Occipital lobe (tissue), 2 donors: Measurements from ENCODE around the gene NDUFAF2. TPM values are rescaled to one million over a fixed set of nuclear protein-coding genes. Genes with fewer than 3 reads are reported as not detected.
A peak's percentile ranks its signal among the peaks of the same experiment; 100 is the strongest.

Experiments
- DNase-seq: peaks from one replicate; lab custom pipeline; 2025; lab: John Stamatoyannopoulos, UW
- total RNA-seq: library from RNA; depleted of rRNA; stranded (reverse); fragments of >200 nt; gene quantifications from one replicate; pipeline ENCODE4 v1.2.3, GENCODE V29; 2014

Gene NDUFAF2
- total RNA-seq, 1 donor from 2014 or later: 24.0 TPM

DNA sequence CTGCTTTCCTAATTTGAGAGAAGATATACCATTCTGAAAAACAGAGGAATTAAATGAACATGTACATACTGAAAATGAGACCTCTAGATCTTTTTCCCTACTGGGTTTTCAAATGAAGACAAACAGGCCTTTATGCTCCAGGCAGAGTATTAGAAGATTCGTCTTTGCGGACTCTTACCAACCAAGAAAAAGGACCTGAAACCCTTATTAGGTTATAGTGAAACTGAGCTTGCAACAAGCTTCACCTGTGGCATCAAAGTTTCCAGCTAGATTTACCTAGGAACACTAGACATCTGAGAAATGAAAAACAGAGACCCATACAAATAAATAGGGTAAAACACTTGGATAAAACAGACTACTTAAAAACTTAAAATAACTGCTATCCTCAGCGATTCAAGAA lies 171.0 kb downstream of the NDUFAF2 start:
- DNase-seq: no peak

DNA sequence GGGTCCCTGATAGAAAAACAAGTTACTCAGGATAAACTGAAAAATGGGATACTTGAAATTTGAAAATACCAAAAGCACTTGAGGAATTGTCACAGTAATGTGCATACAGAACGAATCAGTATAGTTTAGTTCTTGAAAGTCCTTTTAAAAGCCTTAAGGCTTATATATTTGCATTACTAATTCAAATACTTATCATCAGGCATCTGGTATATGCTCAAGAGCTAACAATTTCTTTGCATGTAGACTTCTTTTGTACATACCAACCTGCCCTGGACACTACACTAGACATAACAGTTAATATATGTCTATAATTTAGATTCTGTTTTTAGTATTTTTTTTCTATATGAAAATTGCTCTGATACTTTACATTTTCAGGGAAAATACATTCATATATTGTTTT lies 174.1 kb downstream of the NDUFAF2 start:
- DNase-seq: no peak

DNA sequence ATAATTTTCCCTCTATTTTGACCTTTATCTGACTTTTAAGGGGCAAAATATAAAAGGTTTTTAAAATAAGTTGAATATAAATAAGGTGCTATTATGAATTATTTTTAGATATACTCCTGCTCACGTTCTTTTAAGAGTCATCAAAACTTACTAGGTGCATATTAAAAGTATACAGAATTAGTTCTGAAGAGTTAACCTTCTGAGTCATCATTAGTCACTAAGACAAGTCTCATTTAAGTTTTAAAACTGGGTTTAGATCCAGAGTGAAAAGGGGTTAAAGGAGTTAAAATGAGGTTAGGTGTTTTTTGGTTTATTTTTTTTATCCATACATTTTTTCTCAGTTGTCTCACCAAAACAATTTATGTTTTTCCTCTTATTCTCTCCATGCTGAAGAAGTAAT lies 175.5 kb downstream of the NDUFAF2 start:
- DNase-seq: no peak

DNA sequence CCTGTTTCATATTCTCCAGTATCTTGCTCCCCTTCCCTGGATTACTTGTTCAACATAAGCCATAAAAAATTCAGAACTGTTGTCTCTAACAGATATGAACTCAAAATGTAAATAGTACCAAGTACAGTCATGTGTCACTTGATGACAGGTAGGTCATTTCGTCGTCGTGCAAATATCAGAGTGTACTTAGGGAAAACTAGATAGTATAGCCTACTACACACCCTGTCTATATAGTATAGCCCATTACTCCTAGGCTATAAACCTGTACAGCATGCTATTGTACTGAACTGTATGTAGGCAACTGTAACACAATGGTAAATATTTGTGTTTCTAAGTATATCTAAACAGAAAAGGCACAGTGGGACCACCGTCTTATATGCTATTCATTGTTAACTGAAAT lies 178.1 kb downstream of the NDUFAF2 start:
- DNase-seq: no peak

DNA sequence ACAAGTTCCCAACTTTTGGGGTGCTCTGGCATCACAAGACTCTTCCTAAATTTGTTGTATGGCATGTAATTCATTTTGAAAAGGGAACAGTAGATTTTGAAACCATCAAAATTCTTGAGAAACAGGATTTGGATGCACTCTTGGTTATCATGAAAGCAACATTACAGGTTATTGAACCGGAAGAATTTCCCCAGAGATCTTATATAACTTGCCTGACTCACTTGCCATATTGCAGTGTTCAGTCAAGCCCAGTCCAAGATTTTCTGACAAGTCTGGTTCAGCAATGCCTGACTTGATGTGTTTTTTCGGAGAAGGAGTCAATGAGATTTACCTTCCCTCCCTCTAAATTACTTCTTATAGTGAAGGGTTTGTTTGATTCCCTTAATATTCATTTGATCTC lies 185.3 kb downstream of the NDUFAF2 start:
- DNase-seq: no peak

DNA sequence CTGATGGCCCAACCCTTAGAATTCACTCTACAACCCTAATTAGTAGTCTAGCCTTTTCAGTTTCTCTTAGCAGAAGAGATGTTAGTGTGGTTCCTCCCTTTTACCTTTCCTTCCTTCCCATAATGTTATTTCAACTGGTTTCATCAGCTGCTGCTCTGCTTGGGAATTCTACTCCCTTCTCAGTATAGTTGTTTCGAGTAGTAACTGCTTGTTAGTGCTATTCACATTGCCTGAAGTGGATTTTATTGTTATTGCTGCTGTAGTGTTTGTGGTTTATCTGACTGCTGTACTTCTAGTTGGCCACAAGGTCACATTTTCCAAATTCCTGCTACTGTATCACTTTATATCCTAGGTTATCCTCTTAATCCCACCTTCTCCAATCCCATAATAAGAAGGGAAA lies 187.6 kb downstream of the NDUFAF2 start:
- no peak for DNase-seq

DNA sequence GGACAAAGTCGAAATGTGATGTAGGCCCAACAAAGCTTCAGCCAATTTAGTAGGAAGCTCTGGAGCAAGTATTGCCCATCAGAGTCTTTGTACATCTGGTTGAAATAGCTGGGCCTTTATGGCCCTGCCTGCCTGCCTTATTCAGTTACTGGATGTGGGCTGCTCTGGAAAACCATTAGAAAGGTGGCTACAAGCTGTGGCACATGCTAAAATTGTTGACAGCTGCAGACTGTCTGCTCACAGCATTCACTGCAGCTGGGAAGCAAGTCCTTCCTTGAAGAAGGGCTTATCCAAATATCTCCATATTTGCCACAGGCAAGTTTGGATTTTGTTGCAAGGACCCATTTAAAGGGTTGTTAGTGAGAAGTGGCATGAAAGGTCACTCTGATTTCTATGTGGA lies 192.8 kb downstream of the NDUFAF2 start:
- DNase-seq: no peak

DNA sequence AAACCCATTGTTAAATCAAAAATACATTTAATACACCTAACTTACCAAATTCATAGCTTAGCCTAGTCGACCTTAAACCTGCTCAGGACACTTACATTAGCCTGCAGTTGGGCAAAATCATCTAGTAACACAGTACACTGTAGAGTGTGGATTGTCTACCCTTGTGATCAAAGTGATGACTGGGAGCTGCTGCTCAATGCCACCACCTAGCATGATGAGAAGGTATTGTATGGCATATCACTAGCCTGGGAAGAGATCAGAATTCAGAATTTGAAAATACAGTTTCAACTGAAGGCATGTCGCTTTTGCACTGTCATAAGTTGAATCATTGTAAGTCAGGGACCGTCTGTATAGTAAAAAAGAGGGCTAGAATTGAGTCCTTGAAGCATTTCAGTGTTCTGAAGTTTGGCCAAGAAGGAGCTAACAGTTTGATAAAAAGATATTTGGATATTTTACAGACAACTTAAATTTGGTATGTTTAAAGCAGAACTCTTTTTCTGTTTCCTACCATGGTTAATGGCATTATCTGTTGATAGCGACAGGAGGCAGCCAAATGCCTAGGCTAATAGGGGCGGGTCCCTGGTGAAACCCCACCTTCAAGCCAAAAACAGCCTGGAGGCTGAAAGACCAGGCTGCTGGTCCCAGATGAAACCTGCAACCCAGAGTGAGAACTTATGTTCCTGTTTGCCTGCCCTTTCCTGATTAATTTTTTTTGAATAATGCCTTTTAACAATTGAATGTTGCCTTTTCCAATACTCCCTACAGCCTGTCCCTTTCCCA lies 194.3 kb downstream of the NDUFAF2 start:
- DNase-seq: no peak

DNA sequence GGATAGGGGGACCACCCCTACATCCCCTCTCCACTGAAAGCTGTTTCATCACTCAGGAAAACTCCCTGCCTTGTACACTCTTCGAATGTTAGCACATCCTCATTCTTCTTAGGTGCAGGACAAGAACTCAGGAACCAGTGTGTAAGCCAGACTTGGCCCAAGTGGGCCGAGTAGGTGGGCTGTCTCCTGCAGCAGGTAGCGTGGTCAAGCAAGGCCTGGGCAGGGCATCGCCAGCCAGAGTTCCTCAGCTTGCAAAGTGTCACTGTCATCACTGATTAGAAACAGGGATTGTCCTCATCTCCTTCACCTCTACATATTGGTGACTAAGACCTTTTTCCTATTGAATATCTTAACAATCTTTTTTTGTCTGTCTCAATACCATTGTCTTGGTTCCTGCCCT lies 194.9 kb downstream of the NDUFAF2 start:
- DNase-seq: no peak

DNA sequence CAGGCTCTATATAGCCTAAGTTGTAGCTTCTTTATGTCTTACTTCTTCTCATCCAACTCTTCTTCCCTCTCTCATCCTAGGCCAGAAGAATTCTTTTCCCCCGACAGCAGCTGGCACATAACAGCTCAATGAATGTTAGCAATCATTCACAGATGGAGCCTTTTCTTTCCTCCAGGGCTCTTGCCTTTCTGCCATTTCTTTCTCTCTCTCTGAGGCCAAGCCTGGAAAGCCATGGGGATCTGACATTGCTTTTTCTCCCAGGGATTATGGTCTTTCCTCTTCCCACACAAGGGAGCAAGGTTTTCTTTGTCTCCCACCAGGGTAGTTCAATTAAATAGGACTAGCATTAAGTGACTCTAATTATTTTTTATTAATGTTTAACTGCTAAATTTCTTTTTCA lies 196.8 kb downstream of the NDUFAF2 start:
- no peak for DNase-seq

DNA sequence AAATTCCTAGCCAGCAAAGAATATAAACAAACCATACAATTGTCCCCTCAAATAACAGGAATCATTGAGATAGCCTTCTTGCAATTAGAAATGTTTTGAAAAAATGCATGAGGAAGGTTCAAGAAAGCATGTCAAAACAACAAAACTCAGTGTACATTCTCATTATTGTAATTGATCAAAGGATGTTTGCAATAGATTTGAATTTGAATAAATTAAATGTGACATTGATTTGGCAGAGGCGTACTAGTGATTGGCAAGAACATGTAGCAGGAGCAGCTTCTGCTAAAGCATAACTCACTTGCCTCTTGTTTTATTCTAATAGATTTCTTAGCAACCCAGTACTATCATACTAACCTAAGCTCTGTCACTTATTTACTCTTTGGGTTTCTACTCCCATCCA lies 197.4 kb downstream of the NDUFAF2 start:
- DNase-seq: no peak

DNA sequence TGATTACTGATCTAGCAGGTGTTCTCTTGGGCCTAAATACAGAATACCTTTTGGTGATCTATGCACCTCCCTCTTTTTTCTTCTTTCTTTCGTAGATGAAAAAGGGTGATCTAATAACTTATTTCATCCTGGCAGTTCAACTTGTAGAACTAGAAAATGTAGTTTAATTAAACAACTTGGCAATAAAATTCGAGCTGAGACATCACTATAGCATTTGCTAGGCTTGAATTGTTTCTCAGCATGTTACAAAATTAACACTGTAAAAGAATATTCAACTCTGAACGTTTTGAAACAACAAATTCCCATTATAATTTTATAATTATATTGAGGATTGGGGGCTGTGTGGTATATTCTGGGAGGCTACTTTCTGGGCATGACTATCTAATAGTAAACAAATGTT lies 197.8 kb downstream of the NDUFAF2 start:
- no peak for DNase-seq

DNA sequence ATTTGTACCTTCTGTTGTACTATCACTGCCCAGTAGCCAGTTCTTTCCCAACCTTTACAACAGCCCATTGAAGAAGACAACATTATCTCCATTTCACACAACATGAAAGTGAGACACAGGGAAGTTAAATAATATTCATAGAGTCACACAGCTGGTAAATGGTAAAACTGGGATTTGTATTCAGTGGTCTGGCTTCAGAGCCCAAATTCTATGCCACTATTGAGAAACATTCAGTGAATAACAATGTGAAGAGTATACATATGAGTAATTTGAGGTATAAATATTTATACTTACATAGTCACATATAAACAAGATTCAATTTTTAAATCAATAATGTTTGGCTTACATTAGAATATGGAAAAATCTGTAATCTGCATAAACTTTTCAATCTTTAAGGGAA lies 203.5 kb downstream of the NDUFAF2 start:
- DNase-seq: no peak

DNA sequence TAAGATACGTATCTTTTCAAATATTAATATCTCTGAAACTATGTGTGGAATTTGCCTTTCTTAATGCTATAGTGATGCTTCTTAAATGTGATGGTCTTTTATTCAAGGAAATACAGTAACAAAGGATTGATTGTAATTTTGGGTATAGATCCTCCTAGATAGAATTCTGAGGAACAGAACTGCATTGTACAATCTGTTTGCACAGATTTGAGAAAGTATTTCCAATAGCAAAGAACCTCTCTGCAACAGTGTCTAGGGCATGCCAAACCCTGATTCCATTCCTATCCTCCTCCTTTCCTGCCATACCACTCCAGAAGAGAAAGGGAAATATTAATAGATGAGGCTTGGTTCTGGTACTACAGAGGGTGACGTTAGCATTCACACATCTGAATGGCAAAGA lies 206.9 kb downstream of the NDUFAF2 start:
- no peak for DNase-seq

DNA sequence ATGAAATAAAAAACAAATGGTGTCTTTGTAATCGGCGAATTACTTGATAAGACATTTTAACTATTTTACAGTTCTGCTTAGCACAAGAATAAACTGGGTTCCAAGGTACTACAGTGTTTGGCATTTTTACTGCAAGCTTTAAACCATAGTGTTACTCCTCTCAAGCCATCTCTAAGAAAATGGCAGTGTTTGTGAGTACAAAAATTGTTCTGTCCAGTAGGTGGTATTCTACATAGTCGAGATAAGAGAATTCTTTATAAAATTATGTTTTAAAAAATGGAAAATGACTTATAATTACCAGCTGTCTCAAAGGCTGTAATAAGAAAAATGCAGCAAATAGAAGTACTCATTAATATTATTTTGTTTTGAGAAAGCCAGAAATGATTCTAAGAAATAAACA lies 214.1 kb downstream of the NDUFAF2 start:
- DNase-seq: no peak

DNA sequence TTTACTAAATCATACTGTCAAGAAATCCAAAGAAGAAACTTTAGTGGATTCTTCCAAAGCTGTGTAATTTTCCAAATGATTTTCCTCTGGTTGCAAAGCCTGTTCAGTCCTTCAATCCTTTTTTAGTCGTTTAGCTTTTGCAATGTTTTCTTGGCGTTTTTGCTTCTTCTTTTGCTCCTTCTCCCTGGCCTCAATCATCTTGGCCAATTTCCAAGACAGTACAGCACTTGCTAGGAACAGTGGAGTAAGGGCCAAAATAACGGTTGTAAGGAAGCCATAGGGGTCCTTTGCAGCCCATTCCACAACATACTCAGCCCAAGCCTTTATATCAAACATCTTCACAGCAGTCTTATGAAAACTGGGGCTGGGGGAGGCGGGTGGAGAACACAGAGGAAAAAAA lies 214.8 kb downstream of the NDUFAF2 start:
- no peak for DNase-seq

DNA sequence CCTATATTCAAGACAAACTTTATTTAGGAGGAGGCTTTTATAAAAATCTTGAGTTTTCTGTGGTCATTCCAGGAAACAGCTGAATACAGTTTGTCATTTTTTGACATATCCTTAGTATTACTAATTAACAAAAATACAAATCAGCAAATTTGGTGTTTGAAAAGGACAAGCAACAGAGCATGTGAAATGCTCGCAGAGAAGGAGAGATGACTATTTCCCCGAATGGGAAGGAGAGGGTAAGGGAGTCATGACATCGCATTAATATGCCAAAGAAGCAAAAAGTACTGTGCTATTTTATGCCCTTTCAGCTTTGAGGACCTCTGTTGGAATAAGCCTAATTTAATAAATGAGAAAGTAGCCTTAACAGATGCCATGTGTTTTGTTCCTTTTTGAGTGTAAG lies 215.5 kb downstream of the NDUFAF2 start:
- DNase-seq: no peak

DNA sequence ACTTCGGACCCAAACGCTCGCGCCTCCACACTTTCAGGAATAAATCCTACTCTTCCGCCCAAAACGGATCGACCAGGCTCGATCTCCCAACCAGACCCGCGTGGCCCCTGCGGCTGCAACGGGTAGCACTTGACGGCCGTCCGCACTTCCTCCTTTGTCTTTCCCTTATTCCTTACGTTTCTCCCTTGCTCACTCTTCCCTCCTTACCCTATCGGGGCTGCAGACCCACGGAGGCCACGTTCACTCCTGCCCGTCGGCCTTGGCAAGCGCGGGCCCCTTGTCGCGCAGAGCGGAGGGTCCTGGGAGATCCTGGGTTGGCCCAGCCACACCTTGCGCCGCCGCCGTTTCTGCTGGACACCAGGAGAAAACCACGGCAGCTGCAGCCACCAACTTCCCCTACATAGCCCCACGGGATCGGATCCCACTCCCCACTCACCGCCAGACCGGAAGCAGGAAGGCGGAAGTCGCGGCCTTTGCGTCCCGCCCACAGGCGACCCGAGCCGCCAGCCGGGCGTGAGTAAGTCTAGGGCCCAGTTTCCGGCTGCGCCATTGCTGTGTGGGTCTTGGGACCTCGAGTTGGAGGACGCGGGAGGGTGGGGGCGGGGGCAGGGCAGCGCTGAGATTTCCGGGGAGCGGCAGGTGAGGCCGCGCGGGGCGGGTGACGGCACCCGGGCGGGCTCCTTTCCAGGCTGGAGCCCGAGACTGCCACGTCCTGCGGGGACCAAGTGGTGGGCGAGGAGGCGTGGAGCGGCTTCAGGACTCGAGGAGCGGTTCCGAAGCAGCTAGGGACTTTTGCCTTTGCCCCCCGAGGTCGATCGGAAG lies 217.2 kb downstream of the NDUFAF2 start, which contains the start of gene SMIM15:
TSS of gene SMIM15 (minus strand) at position 459 of the 822 bp plus-strand sequence. CDS start 2,297 bp downstream, outside the sequence.
- DNase-seq: peak; percentile 78

DNA sequence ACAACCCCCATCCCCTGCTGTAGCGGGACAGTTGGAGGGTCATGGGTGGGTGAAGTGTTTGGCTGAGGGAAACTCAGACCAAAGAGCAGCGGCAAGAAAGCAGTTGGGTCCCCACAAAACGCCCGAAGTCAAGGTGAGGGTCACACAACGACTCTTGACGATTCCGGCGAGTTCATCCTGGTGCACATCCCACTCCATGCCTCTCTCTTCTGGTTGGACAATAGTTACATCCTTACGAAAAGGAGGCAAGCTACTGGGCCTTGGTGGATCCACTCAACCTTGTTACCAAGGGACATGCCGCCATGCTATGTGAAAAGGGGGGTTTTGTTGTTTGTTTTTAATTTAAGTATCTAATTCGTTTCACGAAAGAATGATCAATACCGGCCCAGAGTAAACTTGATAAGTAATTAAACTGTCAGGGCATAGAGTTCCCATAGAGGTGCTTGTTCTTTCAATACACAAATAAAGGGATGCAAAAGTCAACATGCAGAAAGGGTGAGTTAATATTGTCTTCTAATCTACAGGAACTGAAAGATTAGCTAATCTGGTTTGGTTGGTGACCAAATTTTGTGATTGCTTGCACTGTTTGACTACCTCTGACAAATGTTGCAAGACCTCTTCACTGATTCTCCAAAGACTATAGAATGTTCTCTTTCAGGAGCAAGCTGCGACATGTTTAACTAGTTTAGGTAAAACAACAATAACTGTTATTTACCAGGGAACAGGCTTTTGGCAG lies 218.0 kb downstream of the NDUFAF2 start:
- no peak for DNase-seq

DNA sequence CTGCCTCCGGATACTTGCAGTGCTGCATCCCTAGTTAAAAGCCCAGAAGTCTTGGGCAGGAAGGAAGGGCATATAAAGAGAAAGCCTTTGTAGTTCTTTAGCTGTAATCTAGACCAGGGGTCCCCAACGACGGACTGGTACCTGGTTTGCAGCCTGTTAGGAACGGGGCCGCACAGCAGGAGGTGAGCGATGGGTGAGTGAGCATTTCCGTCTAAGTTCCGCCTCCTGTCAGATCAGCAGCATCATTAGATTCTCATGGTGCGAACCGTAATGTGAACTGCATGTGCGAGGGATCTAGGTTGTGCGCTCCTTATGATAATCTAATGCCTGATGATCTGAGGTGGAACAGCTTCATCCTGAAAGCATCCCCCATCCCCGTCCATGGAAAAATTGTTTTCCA lies 218.9 kb downstream of the NDUFAF2 start:
- DNase-seq: no peak

DNA sequence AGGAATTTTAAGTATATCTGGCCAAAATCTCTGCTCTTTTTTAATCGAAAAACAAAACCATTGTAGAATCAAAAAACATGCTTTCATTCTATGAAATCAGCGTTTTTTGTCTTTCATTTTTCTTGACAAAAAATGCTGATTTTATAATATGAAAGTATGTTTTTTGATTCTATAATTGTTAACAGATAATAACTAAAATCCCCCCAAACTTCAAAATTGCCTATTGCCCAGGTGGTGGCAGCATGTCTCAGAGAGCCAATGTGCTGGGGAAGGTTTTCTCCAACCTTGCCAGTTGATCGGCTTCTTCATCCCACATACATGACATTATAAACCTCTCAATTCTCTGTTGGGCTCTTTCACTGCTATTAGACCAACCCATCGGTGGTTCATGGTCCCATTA lies 222.4 kb downstream of the NDUFAF2 start:
- no peak for DNase-seq

DNA sequence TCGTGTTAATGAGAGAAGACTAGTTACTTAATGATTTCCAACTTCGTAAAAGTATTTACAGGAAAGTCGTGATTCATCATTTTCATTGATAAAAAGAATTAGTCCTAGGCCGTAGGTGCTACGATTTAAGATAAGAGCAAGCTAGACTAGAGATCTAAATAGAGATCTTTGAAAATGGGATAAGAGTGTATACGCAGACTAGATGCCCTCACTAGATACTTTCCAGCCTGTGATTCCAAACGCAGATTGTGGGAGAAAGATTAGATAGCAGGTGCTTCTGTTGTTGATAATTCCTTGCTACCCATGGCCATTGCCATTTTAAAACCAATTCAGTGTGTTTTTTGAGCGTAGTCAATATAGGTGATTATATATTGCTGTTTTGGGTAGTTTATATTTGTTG lies 223.9 kb downstream of the NDUFAF2 start:
- DNase-seq: no peak
